ENCODE measurements around the gene EFNA2.

Gene EFNA2

DNA sequence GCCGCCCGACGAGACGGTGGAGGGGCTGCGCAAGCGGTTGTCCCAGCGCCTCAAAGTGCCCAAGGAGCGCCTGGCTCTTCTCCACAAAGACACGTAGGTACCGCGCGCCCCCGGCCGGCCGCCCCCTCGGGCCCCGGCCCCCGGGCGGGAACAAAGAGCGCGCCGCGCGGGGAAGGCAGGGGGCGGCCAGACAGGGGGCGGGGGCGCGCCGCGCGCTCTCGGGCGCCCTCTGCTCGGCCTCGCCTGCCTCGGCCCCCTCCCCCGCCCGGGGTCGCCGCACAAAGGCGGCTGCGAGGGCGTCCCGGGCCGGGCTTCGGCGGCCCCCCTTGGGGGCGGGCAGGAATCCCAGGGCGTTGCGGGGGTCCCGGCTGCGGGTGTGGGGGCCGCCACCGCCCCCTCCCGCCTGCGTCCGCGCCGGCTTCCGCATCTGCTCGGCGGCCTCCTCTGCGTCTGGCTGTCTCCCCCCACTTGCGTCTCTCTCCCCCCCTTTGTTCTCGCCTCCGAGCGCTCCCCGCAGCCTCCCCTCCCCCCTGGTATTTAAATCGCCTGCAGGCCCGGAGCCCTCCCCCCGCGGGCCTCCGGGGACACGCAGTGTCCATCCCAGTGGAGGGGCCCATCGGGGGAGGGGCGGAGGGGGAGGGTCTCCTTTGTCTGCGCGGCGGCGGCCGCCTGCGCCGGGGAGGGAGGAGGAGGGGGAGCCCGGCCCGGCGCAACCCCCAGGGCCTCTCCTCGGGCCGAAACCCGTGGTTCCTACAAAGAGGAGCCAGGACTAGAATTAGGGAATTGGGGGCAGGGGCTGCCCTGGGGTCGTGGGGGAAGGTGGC is 35.0 kb upstream of the EFNA2 start:
- peak overlapping the region; percentile 67 to 94 for H3K4me3 ChIP-seq
- TF ChIP-seq, protein P1, sequence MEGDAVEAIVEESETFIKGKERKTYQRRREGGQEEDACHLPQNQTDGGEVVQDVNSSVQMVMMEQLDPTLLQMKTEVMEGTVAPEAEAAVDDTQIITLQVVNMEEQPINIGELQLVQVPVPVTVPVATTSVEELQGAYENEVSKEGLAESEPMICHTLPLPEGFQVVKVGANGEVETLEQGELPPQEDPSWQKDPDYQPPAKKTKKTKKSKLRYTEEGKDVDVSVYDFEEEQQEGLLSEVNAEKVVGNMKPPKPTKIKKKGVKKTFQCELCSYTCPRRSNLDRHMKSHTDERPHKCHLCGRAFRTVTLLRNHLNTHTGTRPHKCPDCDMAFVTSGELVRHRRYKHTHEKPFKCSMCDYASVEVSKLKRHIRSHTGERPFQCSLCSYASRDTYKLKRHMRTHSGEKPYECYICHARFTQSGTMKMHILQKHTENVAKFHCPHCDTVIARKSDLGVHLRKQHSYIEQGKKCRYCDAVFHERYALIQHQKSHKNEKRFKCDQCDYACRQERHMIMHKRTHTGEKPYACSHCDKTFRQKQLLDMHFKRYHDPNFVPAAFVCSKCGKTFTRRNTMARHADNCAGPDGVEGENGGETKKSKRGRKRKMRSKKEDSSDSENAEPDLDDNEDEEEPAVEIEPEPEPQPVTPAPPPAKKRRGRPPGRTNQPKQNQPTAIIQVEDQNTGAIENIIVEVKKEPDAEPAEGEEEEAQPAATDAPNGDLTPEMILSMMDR (IDR thresholded peaks at IDR 0.05) = no peak
- intact Hi-C loops (cut with DNase I; ENCODE audit: low total_unique reads) = no loop called here
- peaks cover 7 to 67% (median 55%) of the 10 kb centered on the region in 4 donors for H3K4me1 ChIP-seq
- H3K36me3 ChIP-seq = peaks cover 22 to 37% (median 29%) of the 10 kb centered on the region in 3 donors
- DNase-seq = no peak
- no peaks in the 10 kb centered on the region for H3K27me3 ChIP-seq
- no peaks in the 10 kb centered on the region for H3K9me3 ChIP-seq
- peak overlapping the region; percentile 98 for H3K27ac ChIP-seq

DNA sequence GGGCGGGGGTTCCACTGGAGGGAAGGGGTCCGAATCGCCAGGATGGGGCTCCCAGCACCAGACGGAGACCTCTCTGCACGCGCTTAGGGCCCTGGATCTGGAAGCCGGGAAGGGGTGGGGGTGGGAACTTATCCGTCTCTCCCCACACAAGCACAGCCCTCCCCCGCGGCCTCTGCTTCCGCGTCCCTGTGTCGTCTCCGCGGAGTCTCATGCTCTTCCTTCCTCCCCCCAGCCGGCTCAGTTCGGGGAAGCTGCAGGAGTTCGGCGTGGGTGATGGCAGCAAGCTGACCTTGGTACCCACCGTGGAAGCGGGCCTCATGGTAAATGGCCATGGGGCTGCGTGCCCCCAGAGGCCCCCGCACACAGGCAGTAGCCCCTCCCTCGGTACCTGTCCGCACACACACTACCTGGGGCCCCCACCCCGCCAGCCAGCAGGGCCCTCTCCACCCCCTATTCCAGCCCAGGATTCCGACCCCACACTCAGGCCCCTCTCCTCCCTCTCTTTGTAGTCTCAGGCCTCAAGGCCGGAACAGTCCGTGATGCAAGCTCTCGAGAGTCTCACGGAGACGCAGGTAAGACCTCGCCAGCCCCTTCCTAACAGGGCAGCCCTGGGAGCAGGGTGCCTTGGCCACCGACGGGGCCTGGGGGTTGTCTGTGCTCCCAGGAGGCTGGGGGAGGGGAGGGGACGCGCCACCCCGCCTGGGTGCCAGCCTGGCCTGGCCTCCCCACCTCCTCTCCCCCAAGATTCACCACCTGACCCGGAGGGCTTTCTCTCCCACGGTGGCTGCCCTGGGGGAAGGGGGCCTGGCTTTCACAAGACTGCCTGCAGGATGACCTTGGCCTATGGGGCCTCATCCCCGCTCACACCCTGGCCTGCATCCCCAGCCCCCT is 34.1 kb upstream of the EFNA2 start:
- H3K4me1 ChIP-seq = peaks cover 7 to 62% (median 51%) of the 10 kb centered on the region in 4 donors
- TF ChIP-seq, protein P1 (IDR thresholded peaks at IDR 0.05) = no peak
- peak overlapping the region; percentile 98 for H3K27ac ChIP-seq
- intact Hi-C loops (cut with DNase I; ENCODE audit: low total_unique reads) = no loop called here
- peaks cover 29 to 46% (median 38%) of the 10 kb centered on the region in 3 donors for H3K36me3 ChIP-seq
- DNase-seq = peak; percentile 84 to 89
- H3K9me3 ChIP-seq = no peaks in the 10 kb centered on the region
- no peaks in the 10 kb centered on the region for H3K27me3 ChIP-seq
- H3K4me3 ChIP-seq = peak overlapping the region; percentile 67 to 94

DNA sequence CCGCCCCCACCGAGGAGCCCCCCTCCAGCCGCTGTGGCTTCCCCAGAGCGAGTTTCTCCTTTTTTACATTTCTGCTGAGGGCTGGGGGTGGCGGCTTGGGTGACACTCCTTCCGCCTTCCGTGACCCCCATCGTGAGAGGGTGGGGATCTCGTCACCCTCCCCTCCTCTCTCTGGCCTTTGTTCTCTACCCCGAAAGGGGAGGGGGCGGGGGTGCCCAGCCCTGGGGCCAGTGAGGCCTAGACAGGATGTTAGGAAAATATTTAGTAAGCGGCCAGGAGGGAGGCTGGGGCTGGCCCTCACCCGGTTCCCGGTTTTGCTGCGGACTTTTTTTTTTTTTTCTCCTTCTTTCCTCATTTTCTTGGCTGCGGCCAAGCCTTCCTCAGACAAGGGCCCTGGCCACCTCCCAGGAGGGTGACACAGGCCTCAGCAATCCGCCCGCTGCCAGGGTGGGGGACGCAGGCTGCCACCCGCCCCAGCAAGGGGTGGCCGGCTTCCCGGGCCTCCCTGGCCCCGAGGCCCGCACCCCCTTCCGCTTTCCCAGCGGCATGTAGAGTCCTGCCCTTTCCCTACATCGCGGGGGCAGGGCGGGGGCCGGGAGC is 33.4 kb upstream of the EFNA2 start:
- peak; percentile 95 to 98 for DNase-seq
- peak overlapping the region; percentile 98 for H3K27ac ChIP-seq
- H3K4me1 ChIP-seq = peaks cover 7 to 60% (median 52%) of the 10 kb centered on the region in 4 donors
- intact Hi-C loops (cut with DNase I; ENCODE audit: low total_unique reads) = no loop called here
- H3K9me3 ChIP-seq = no peaks in the 10 kb centered on the region
- peak overlapping the region; percentile 67 to 94 for H3K4me3 ChIP-seq
- peaks cover 36 to 51% (median 46%) of the 10 kb centered on the region in 3 donors for H3K36me3 ChIP-seq
- H3K27me3 ChIP-seq = no peaks in the 10 kb centered on the region
- TF ChIP-seq, protein P1 (IDR thresholded peaks at IDR 0.05) = no peak

DNA sequence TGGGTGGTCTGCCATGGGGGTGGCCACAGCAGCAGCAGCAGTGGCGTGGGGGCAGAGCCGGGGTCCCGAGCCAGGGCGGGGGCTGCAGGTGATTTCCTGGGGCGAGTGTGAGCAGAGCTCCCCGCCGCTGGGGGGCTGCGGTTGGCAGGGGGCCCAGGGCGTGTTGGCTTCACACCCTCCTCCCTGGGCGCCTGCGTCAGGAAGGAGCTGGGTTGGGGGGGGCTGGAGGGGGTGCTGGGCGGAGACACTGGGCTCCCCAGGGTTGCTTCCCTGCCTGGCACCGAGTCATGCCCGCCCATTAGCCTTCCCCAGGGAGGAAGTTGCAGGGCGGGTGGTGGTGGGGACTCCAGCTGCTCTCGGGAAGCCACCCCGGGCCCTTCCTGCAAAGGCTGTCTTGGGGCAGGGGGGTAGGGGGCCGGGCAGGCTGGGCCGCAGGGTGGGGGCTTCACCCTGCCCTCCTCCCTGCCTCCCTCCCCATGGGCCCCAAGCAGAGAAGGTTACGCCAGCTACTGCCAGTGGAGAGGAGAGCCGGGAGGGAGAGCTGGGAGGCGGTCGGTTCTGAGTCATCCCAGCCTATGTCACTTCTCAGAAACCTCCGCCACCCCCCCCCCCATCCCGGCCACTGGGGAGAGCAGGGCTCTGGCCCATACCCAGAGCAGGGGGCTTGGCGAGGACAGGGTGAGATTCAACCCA is 32.7 kb upstream of the EFNA2 start:
- H3K4me1 ChIP-seq = peaks cover 7 to 59% (median 52%) of the 10 kb centered on the region in 4 donors
- H3K4me3 ChIP-seq = peak overlapping the region; percentile 67 to 94
- intact Hi-C loops (cut with DNase I; ENCODE audit: low total_unique reads) = no loop called here
- peak overlapping the region; percentile 98 for H3K27ac ChIP-seq
- peak; percentile 95 to 98 for DNase-seq
- peaks cover 38 to 57% (median 52%) of the 10 kb centered on the region in 3 donors for H3K36me3 ChIP-seq
- TF ChIP-seq, protein P1 (IDR thresholded peaks at IDR 0.05) = peak in 1 of 2 experiments; percentile 40
- no peaks in the 10 kb centered on the region for H3K27me3 ChIP-seq
- H3K9me3 ChIP-seq = no peaks in the 10 kb centered on the region
